Stimulated activated memory B cell treated with anti-CD40 and anti-IgM and Interleukin-4, amounts not matched to agents 10 μg/mL and 1 μg/mL and 100 μg/mL, for 72 hours (primary cell): ENCODE data around the gene CCDC57.
"Not testable (repeated sequence)": the region's sequence is repeated elsewhere in the genome, so short reads cannot be mapped to it uniquely, and the experiment has no call there.

Experiments
- ATAC-seq: fragments of 150-1000 bp; cut with Tn5 transposase; 2 replicates; pipeline ENCODE4 v1.10.0; 2021
- H3K27ac Mint-ChIP-seq: one replicate; pipeline ENCODE4 v1.8.0; 2022; ENCODE audit warnings: mild to moderate bottlenecking, mixed read lengths
- H3K27me3 Mint-ChIP-seq: one replicate; pipeline ENCODE4 v1.8.0; 2022; ENCODE audit warnings: mixed read lengths
- H3K36me3 Mint-ChIP-seq: one replicate; pipeline ENCODE4 v1.8.0; 2022; ENCODE audit warnings: mixed read lengths
- H3K4me1 Mint-ChIP-seq: one replicate; pipeline ENCODE4 v1.8.0; 2022; ENCODE audit warnings: mixed read lengths
- H3K4me3 Mint-ChIP-seq: one replicate; pipeline ENCODE4 v1.8.0; 2022; ENCODE audit warnings: mild to moderate bottlenecking, moderate library complexity, mixed read lengths
- H3K9me3 Mint-ChIP-seq: one replicate; pipeline ENCODE4 v1.8.0; 2022; ENCODE audit warnings: mixed read lengths

Gene CCDC57

GRCh38 chr17:82175201-82175600 lies 37.4 kb downstream of the CCDC57 start:
- Mint-ChIP-seq H3K4me3 (no peak overlapping the region), H3K36me3 (peaks cover 40% of the 10 kb centered on the region), H3K27ac (no peak overlapping the region), H3K9me3 (no peaks in the 10 kb centered on the region), H3K4me1 (no peaks in the 10 kb centered on the region), H3K27me3 (no peaks in the 10 kb centered on the region)
- no peak for ATAC-seq

GRCh38 chr17:82174042-82174857 lies 38.4 kb downstream of the CCDC57 start:
- not testable (repeated sequence) for H3K4me3 Mint-ChIP-seq, H3K27ac Mint-ChIP-seq, H3K9me3 Mint-ChIP-seq, H3K27me3 Mint-ChIP-seq, H3K4me1 Mint-ChIP-seq, ATAC-seq
- peaks cover 40% of the 10 kb centered on the region for H3K36me3 Mint-ChIP-seq

- H3K4me3 Mint-ChIP-seq = no peak overlapping the region
- H3K4me1 Mint-ChIP-seq = no peaks in the 10 kb centered on the region
- H3K36me3 Mint-ChIP-seq = peaks cover 38% of the 10 kb centered on the region
- H3K27ac Mint-ChIP-seq = no peak overlapping the region
- H3K27me3 Mint-ChIP-seq = no peaks in the 10 kb centered on the region
- H3K9me3 Mint-ChIP-seq = no peaks in the 10 kb centered on the region
- ATAC-seq = no peak
Observed at GRCh38 chr17:82173351-82174041, 39.1 kb downstream of the CCDC57 start.

- ATAC-seq = no peak
- no peaks in the 10 kb centered on the region for H3K4me1 Mint-ChIP-seq
- no peak overlapping the region for H3K27ac Mint-ChIP-seq
- no peaks in the 10 kb centered on the region for H3K9me3 Mint-ChIP-seq
- H3K36me3 Mint-ChIP-seq = peaks cover 40% of the 10 kb centered on the region
- H3K4me3 Mint-ChIP-seq = no peak overlapping the region
- no peaks in the 10 kb centered on the region for H3K27me3 Mint-ChIP-seq
Observed at GRCh38 chr17:82172486-82173160, 40.0 kb downstream of the CCDC57 start.

GRCh38 chr17:82171750-82172375 lies 40.8 kb downstream of the CCDC57 start:
- Mint-ChIP-seq H3K27me3 (no peaks in the 10 kb centered on the region), H3K27ac (no peak overlapping the region), H3K4me1 (peaks cover 1% of the 10 kb centered on the region), H3K9me3 (no peaks in the 10 kb centered on the region), H3K36me3 (peaks cover 43% of the 10 kb centered on the region), H3K4me3 (no peak overlapping the region)
- ATAC-seq = no peak

GRCh38 chr17:82170412-82170961 lies 42.2 kb downstream of the CCDC57 start:
- Mint-ChIP-seq H3K9me3 (no peaks in the 10 kb centered on the region), H3K27ac (no peak overlapping the region), H3K27me3 (no peaks in the 10 kb centered on the region), H3K4me3 (no peak overlapping the region), H3K36me3 (peaks cover 53% of the 10 kb centered on the region), H3K4me1 (peaks cover 5% of the 10 kb centered on the region)
- ATAC-seq = no peak

- Mint-ChIP-seq H3K4me1 (peaks cover 5% of the 10 kb centered on the region), H3K27ac (no peak overlapping the region), H3K4me3 (no peak overlapping the region), H3K36me3 (peaks cover 60% of the 10 kb centered on the region), H3K27me3 (no peaks in the 10 kb centered on the region), H3K9me3 (no peaks in the 10 kb centered on the region)
- ATAC-seq = no peak
Observed at GRCh38 chr17:82168568-82168967, 44.1 kb downstream of the CCDC57 start.

GRCh38 chr17:82167028-82167427 lies 45.6 kb downstream of the CCDC57 start:
- Mint-ChIP-seq H3K36me3 (peaks cover 58% of the 10 kb centered on the region), H3K4me1 (peaks cover 5% of the 10 kb centered on the region), H3K9me3 (no peaks in the 10 kb centered on the region), H3K27ac (peak overlapping the region; percentile 27), H3K27me3 (no peaks in the 10 kb centered on the region), H3K4me3 (no peak overlapping the region)
- no peak for ATAC-seq

- Mint-ChIP-seq H3K9me3 (no peaks in the 10 kb centered on the region), H3K27me3 (no peaks in the 10 kb centered on the region), H3K4me1 (peaks cover 5% of the 10 kb centered on the region), H3K27ac (no peak overlapping the region), H3K36me3 (peaks cover 57% of the 10 kb centered on the region), H3K4me3 (no peak overlapping the region)
- ATAC-seq = no peak
Observed at GRCh38 chr17:82164853-82165252, 47.8 kb downstream of the CCDC57 start.

GRCh38 chr17:82161216-82161615 lies 51.4 kb downstream of the CCDC57 start:
- Mint-ChIP-seq H3K9me3 (no peaks in the 10 kb centered on the region), H3K36me3 (peaks cover 53% of the 10 kb centered on the region), H3K4me3 (no peak overlapping the region), H3K27ac (no peak overlapping the region), H3K4me1 (no peaks in the 10 kb centered on the region), H3K27me3 (no peaks in the 10 kb centered on the region)
- ATAC-seq = no peak

GRCh38 chr17:82160075-82160474 lies 52.6 kb downstream of the CCDC57 start:
- ATAC-seq = no peak
- H3K4me3 Mint-ChIP-seq = no peak overlapping the region
- no peak overlapping the region for H3K27ac Mint-ChIP-seq
- H3K4me1 Mint-ChIP-seq = no peaks in the 10 kb centered on the region
- H3K36me3 Mint-ChIP-seq = peaks cover 42% of the 10 kb centered on the region
- no peaks in the 10 kb centered on the region for H3K9me3 Mint-ChIP-seq
- H3K27me3 Mint-ChIP-seq = no peaks in the 10 kb centered on the region

- no peaks in the 10 kb centered on the region for H3K27me3 Mint-ChIP-seq
- H3K36me3 Mint-ChIP-seq = peaks cover 45% of the 10 kb centered on the region
- no peak for ATAC-seq
- no peak overlapping the region for H3K4me3 Mint-ChIP-seq
- H3K9me3 Mint-ChIP-seq = no peaks in the 10 kb centered on the region
- H3K4me1 Mint-ChIP-seq = no peaks in the 10 kb centered on the region
- H3K27ac Mint-ChIP-seq = no peak overlapping the region
Observed at GRCh38 chr17:82158825-82159224, 53.8 kb downstream of the CCDC57 start.

GRCh38 chr17:82157046-82158035 lies 55.3 kb downstream of the CCDC57 start:
- H3K4me1 Mint-ChIP-seq = no peaks in the 10 kb centered on the region

GRCh38 chr17:82156284-82156925 lies 56.2 kb downstream of the CCDC57 start:
- H3K9me3 Mint-ChIP-seq = no peaks in the 10 kb centered on the region
- peaks cover 33% of the 10 kb centered on the region for H3K36me3 Mint-ChIP-seq
- ATAC-seq = no peak
- no peak overlapping the region for H3K4me3 Mint-ChIP-seq
- no peaks in the 10 kb centered on the region for H3K4me1 Mint-ChIP-seq
- no peaks in the 10 kb centered on the region for H3K27me3 Mint-ChIP-seq
- no peak overlapping the region for H3K27ac Mint-ChIP-seq

More at GRCh38 chr17:82157046-82158035, 55.3 kb downstream of the CCDC57 start:
- no peaks in the 10 kb centered on the region for H3K9me3 Mint-ChIP-seq
- no peak for ATAC-seq
- no peaks in the 10 kb centered on the region for H3K27me3 Mint-ChIP-seq
- no peak overlapping the region for H3K4me3 Mint-ChIP-seq
- peaks cover 36% of the 10 kb centered on the region for H3K36me3 Mint-ChIP-seq
- H3K27ac Mint-ChIP-seq = no peak overlapping the region
